Adrenal gland (tissue), 12 donors: ENCODE measurements around the gene ATE1. TPM values are rescaled to one million over a fixed set of nuclear protein-coding genes. Genes with fewer than 3 reads are reported as not detected.

Experiments
- DNase-seq, 7 donors: peaks; one replicate each; pipeline ENCODE4 v3.0.0-alpha.2; 2019 to 2020
- H3K27ac ChIP-seq, 5 donors: fragments of 200-600 bp; sonication (generic) in 4 of 5; 1 replicate in 3 of 5; 2 replicates in 2 of 5; pipeline versions ENCODE4 v1.5.1 to v1.8.0; 2016 to 2020; ENCODE audit warnings: mild to moderate bottlenecking in 1 of 5
- H3K27me3 ChIP-seq: fragments of 200-600 bp; 2 replicates; pipeline ENCODE4 v1.8.0; 2021
- H3K36me3 ChIP-seq, 2 donors: fragments of 200-600 bp; replicated peaks in 1 of 2; 1 replicate in 1 of 2; 2 replicates in 1 of 2; pipeline versions ENCODE4 v1.5.1 to v1.8.0; 2018 to 2022
- H3K4me1 ChIP-seq, 2 donors: fragments of 200-600 bp; replicated peaks in 1 of 2; 1 replicate in 1 of 2; 2 replicates in 1 of 2; pipeline versions ENCODE4 v1.5.1 to v1.8.0; 2018 to 2021
- H3K4me3 ChIP-seq, 4 donors: fragments of 200-600 bp; sonication (generic) in 3 of 4; one replicate each; pipeline ENCODE4 v1.5.1; 2016 to 2018
- H3K9me3 ChIP-seq, 3 donors: fragments of 200-600 bp; sonication (generic) in 1 of 3; replicated peaks in 1 of 3; 1 replicate in 2 of 3; 2 replicates in 1 of 3; pipeline versions ENCODE4 v1.5.1 to v1.8.0; 2016 to 2021
- POLR2A ChIP-seq, 2 donors: fragments of 450-650 bp; IDR thresholded peaks; one replicate each; pipeline ENCODE4 v1.6.1; 2017; ENCODE audit warnings: antibody characterized with exemption in 2 of 2, mild to moderate bottlenecking in 2 of 2, moderate library complexity in 1 of 2
- WGBS, 4 donors: extraction: QIAGEN DNeasy Blood & Tissue Kit in 2 of 4; methylation state at CpG; one replicate each; pipeline versions ENCODE4 v1.1.5 to v1.1.7; 2013 to 2017; 5-methylcytosine and 5-hydroxymethylcytosine counted together
- intact Hi-C, 2 donors: fragments of 100-400 bp; cut with DNase I; formaldehyde crosslinking; loops; one replicate each; pipeline versions ENCODE4 v1.14.1 to v1.15.0; 2022 to 2023
- polyA plus RNA-seq, 3 donors: library from polyadenylated mRNA; stranded (reverse); fragments of 200-250 nt in 2 of 3; fragments of 350-450 nt in 1 of 3; fragmentation: Illumina TruSeq in 1 of 3; extraction: RNeasy Lipid Tissue Mini Kit (QIAGEN cat#74804) in 1 of 3; gene quantifications; one replicate each; pipeline ENCODE4 v1.2.3, GENCODE V29; 2013 to 2014
- total RNA-seq, 9 donors: library from RNA; depleted of rRNA in 4 of 9; stranded (reverse); fragments of >200 nt in 4 of 9; fragments of 120-200 nt in 1 of 9; fragmentation: NEBNext Ultra II Directional in 1 of 9; extraction: Animal tissue kit (Norgen Biotek cat#: 25700) in 1 of 9; gene quantifications; one replicate each; pipeline versions ENCODE4 v1.1.0 to v1.2.4, GENCODE V29; 2013 to 2023
- TF ChIP-seq, protein P1 (sequence below), 6 experiments: fragments of 450-650 bp in 4 of 6; fragments of 200-600 bp in 2 of 6; sonication (generic) in 1 of 6; IDR thresholded peaks; 1 replicate in 5 of 6; 2 replicates in 1 of 6; pipeline versions ENCODE4 v1.5.1 to v1.8.0; 2016 to 2021; ENCODE audit warnings: antibody characterized with exemption in 6 of 6, mild to moderate bottlenecking in 2 of 6, moderate library complexity in 1 of 6
- donor health status: healthy with polysubstance abuse.
- donor health status: Bipolar disorder and iron deficiency.
- donor health status: DM: yes; HTN: yes; CAD: no.
- donor health status: DM: no; HTN: no; CAD: no.
- donor health status: DM: no; HTN: no; CAD: no.
- donor health status: DM: yes; HTN: yes; CAD: no.

The ATE1 gene
- total and polyA plus RNA-seq, 12 donors = 4.2 to 53.7 (median 31.9) TPM

DNA sequence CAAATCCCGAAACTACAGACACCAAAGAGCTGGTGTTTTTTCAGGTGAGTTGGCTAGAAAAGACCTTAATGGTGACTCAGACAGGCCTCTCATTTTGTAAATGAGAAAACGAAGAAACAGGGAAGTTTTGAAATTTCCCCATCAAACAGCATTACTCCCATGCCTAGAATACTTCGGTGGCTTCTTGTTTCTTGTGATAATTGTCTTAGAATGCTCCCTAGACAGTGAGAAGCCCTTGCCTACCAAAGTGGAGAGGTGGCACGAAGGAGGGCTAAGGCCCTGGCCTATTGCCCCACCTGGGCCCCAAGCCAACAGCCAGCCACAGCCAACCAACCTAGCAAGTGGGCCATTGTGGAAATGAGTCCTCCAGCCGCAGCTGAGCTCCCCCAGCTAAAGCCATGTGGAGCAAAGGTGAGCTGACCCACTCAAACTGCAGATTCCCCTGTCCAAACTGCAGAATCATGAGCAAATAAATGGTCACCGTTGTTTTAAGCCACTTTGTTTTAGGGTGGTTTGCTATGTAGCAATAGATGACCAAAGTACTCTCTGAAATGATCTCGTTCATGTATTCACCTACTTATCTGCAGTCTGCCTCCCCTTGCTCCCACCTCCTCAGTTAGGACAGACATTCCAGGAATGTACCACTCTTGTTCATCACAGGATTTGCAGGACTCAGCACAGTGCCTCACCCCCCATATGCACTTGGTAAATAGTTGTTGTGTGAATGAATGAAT lies 231.9 kb downstream of the ATE1 start:
- Histone ChIP-seq H3K4me1 (no peaks in the 10 kb centered on the region), H3K36me3 (no peaks in the 10 kb centered on the region), H3K27me3 (peaks cover 5% of the 10 kb centered on the region), H3K4me3 (no peak overlapping the region), H3K27ac (no peak overlapping the region), H3K9me3 (no peaks in the 10 kb centered on the region)
- WGBS, 4 donors = 76 to 85% (median 80%) methylated on average over 6 to 7 of the region's 7 CpGs
- DNase-seq = no peak
- intact Hi-C loops = no loop called here
- TF ChIP-seq POLR2A (IDR thresholded peaks at IDR 0.05) = no peak

DNA sequence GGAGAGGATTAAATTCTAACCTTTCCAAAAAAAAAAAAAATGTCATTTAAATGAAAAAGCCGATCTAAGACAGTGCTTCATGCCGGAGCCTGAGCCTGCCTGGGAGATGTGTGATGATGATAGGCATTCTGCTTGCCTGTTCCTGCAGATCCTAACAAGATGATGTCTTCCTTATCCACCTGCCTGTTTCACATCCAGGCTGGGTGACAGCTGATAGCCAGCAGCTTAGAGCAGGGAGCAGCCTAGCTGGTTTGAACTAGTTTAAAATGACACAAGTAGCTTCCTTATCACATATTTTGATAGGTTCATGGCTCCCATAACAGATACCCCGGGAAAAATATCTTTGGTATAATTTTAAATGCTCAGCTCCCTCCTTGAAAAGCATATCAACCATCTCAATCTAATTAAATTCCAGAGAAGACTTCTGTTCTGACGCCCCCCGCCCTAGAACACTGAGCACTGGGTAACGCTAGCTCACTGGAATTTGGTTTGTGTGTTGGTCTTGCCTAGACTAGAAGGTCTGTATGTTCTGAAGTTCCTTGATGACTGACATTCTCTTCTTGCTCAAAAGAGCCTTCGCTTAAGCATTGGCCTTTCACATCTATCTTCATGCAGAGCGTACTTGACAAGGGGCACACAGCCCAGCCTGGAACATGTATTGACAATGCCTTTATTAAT lies 232.7 kb downstream of the ATE1 start:
- no peak for DNase-seq
- WGBS, 4 donors = 72 to 82% (median 78%) methylated on average over 7 to 8 of the region's 8 CpGs
- intact Hi-C loops = no loop called here
- H3K27ac ChIP-seq = no peak overlapping the region
- H3K9me3 ChIP-seq = no peaks in the 10 kb centered on the region
- no peak overlapping the region for H3K4me3 ChIP-seq
- TF ChIP-seq, protein P1, sequence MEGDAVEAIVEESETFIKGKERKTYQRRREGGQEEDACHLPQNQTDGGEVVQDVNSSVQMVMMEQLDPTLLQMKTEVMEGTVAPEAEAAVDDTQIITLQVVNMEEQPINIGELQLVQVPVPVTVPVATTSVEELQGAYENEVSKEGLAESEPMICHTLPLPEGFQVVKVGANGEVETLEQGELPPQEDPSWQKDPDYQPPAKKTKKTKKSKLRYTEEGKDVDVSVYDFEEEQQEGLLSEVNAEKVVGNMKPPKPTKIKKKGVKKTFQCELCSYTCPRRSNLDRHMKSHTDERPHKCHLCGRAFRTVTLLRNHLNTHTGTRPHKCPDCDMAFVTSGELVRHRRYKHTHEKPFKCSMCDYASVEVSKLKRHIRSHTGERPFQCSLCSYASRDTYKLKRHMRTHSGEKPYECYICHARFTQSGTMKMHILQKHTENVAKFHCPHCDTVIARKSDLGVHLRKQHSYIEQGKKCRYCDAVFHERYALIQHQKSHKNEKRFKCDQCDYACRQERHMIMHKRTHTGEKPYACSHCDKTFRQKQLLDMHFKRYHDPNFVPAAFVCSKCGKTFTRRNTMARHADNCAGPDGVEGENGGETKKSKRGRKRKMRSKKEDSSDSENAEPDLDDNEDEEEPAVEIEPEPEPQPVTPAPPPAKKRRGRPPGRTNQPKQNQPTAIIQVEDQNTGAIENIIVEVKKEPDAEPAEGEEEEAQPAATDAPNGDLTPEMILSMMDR (IDR thresholded peaks at IDR 0.05) = no peak
- TF ChIP-seq POLR2A (IDR thresholded peaks at IDR 0.05) = no peak
- peaks cover 5% of the 10 kb centered on the region for H3K27me3 ChIP-seq
- no peaks in the 10 kb centered on the region for H3K4me1 ChIP-seq
- no peaks in the 10 kb centered on the region for H3K36me3 ChIP-seq

DNA sequence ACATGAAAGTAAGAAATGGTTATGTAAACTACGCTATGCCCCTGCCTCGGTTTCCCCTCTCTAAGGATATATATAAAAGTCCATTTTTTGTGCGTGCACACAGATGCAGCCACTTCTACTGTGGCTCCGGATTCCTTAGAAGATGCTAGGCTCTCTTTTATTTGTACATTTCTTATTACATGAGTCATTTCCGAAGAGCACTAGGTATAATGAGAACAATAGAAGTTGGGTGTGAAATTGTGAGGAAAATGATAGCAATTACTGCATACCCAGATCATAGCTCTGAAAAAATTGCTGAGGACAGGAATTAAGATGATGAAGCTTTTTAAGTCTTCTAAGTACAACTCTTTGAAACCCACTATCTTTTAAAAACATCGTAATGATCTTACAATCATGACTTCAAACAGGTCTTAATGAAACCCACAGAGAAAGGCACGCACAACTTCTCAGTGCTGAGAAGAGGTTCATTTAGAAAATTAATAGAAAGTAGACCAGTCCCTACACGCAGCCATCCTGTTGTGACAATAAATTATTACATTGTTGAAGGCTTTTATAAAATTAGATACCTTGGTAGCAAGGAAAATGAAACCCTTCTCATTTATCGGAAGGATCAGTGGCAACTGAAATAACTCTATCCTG lies 233.4 kb downstream of the ATE1 start:
- no peak overlapping the region for H3K27ac ChIP-seq
- H3K4me3 ChIP-seq = no peak overlapping the region
- no peaks in the 10 kb centered on the region for H3K4me1 ChIP-seq
- intact Hi-C loops = no loop called here
- DNase-seq = no peak
- 76 to 78% (median 77%) methylated on average over 9 of the region's 9 CpGs for WGBS, 4 donors
- H3K27me3 ChIP-seq = peaks cover 5% of the 10 kb centered on the region
- H3K36me3 ChIP-seq = no peaks in the 10 kb centered on the region
- TF ChIP-seq POLR2A (IDR thresholded peaks at IDR 0.05) = no peak
- TF ChIP-seq, protein P1 (IDR thresholded peaks at IDR 0.05) = no peak
- H3K9me3 ChIP-seq = no peaks in the 10 kb centered on the region

DNA sequence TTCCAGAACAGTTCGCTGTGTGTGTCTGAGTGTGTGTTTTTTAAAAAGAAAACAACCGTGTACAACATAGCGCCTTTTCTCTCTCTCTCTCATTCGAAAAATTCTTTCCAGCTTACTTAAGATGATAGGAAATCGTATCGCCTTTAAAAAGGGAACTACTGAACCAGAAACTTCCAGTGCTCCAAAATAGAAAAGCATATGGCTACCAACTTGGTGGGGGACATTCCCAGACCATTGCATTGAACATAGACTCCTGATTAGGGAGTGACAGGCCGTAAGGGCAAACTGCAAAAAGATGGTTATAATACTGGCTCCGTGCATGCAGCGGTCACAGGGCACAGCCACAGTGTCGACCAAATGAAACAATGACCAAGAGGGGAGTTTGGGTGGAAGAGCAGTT lies 235.2 kb downstream of the ATE1 start:
- WGBS, 4 donors = 68 to 76% (median 73%) methylated on average over 10 of the region's 10 CpGs
- no peaks in the 10 kb centered on the region for H3K4me1 ChIP-seq
- no peak overlapping the region for H3K27ac ChIP-seq
- no peak overlapping the region for H3K4me3 ChIP-seq
- TF ChIP-seq, protein P1 (IDR thresholded peaks at IDR 0.05) = no peak
- TF ChIP-seq POLR2A (IDR thresholded peaks at IDR 0.05) = no peak
- DNase-seq = no peak
- no peaks in the 10 kb centered on the region for H3K9me3 ChIP-seq
- peaks cover 5% of the 10 kb centered on the region for H3K27me3 ChIP-seq
- H3K36me3 ChIP-seq = no peaks in the 10 kb centered on the region
- intact Hi-C loops = no loop called here
